ENCODE data around the gene SURF4. TPM values are rescaled to one million over a fixed set of nuclear protein-coding genes. Genes with fewer than 3 reads are reported as not detected.
"Not testable (repeated sequence)": the region's sequence is repeated elsewhere in the genome, so short reads cannot be mapped to it uniquely, and the experiment has no call there.

SURF4 gene
- total RNA-seq, 1 donor from 2014 or later, result 188 TPM

DNA sequence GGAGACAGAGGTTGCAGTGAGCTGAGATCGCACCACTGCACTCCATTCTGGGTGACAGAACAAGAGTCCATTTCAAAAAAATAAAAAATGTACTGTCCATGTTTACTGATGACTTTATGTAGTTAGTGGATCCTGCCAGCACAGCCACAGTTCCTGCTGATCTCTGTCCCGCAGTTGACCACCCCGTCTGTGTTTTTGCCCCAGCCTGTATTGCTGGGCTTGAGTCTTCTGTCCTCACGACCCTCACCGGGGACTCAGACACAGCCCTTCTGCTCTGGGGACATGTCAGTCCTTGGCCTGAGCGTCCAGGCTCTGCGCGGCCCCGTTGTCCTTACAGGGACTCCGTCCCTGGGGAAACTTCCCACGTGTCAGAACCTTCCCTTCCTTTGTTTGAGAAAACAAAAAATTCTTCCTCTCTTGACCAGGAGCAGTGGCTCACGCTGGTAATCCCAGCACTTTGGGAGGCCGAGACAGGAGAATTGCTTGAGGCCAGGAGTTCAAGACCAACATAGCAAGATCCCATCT, 54.4 kb downstream of the SURF4 start:
- TF ChIP-seq, protein P1, sequence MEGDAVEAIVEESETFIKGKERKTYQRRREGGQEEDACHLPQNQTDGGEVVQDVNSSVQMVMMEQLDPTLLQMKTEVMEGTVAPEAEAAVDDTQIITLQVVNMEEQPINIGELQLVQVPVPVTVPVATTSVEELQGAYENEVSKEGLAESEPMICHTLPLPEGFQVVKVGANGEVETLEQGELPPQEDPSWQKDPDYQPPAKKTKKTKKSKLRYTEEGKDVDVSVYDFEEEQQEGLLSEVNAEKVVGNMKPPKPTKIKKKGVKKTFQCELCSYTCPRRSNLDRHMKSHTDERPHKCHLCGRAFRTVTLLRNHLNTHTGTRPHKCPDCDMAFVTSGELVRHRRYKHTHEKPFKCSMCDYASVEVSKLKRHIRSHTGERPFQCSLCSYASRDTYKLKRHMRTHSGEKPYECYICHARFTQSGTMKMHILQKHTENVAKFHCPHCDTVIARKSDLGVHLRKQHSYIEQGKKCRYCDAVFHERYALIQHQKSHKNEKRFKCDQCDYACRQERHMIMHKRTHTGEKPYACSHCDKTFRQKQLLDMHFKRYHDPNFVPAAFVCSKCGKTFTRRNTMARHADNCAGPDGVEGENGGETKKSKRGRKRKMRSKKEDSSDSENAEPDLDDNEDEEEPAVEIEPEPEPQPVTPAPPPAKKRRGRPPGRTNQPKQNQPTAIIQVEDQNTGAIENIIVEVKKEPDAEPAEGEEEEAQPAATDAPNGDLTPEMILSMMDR (IDR thresholded peaks at IDR 0.05; ENCODE audit: insufficient read depth, low read length, poor library complexity, severe bottlenecking), result no peak
- Histone ChIP-seq H3K36me3 (ENCODE audit: control insufficient read depth, insufficient read depth, low read length) (no peaks in the 10 kb centered on the region), H3K4me3 (ENCODE audit: low read depth, low read length) (no peak overlapping the region), H3K27me3 (ENCODE audit: control insufficient read depth, insufficient read depth, low read length) (peaks cover 5% of the 10 kb centered on the region)
- DNase-seq (ENCODE audit: low read depth), result no peak

DNA sequence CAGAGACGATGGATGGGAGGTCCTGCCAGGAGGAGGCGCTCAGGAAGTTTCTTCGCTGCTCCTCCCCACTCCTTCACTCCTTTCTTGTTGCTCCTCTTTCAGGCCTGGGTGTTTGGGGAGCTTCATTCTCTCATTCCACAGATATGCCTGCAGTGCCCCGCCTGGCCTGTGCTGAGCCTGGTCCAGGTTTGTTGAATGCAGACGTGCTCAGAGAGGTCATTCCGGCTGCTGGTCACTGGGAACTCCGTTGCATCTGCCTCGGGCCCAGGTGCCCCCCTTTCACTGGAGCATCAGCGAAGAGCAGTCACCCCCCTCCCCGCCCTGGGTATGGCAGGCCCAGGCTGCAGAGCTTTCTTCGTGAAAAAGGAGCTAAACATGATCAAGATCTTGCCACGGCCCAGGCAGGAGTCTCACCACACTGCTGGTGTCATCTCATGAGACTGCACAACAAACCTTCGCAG, 55.4 kb downstream of the SURF4 start:
- H3K36me3 ChIP-seq (ENCODE audit: control insufficient read depth, insufficient read depth, low read length), result no peaks in the 10 kb centered on the region
- TF ChIP-seq, protein P1 (IDR thresholded peaks at IDR 0.05; ENCODE audit: insufficient read depth, low read length, poor library complexity, severe bottlenecking), result no peak
- H3K27me3 ChIP-seq (ENCODE audit: control insufficient read depth, insufficient read depth, low read length), result peaks cover 5% of the 10 kb centered on the region
- no peak overlapping the region for H3K4me3 ChIP-seq (ENCODE audit: low read depth, low read length)
- no peak for DNase-seq (ENCODE audit: low read depth)

DNA sequence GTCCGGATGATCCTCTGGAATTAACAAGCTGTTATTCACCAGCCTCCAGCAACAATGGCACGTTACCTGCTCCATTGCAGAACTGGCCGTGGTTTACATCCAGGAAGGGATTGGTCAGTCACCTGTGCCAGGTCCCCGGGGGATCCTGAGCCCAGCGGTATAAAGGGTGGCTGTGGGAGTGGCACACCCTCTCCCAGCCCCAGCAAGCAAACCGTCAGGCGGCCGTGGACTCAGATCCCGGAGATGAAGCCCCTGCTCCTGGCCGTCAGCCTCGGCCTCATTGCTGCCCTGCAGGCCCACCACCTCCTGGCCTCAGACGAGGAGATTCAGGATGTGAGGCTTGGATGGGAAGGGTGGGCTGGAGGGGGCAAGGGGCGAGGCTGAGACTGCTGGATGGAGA, 58.3 kb downstream of the SURF4 start:
- not testable (repeated sequence) for H3K27me3 ChIP-seq (ENCODE audit: control insufficient read depth, insufficient read depth, low read length); DNase-seq (ENCODE audit: low read depth); H3K36me3 ChIP-seq (ENCODE audit: control insufficient read depth, insufficient read depth, low read length); H3K4me3 ChIP-seq (ENCODE audit: low read depth, low read length)

DNA sequence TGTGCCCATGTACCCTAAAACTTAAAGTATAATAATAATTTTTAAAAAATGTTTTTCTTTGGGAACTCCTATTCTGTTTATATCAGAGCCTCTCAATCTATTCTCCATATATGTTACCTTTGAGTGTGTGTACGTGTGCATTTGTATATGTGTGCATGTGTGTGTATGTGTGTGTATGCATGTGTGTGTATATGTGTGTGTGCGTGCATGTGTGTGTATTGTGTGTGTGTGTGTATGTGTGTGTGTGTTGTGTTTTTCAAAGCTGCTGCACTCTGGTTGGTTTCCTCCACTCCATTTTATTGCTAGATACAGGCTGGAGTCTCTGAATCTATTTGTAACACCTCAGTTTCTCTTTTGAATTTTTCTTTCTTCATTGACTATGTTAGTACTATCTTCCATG, 59.9 kb downstream of the SURF4 start:
- Histone ChIP-seq H3K27me3 (ENCODE audit: control insufficient read depth, insufficient read depth, low read length) (peaks cover 2% of the 10 kb centered on the region), H3K36me3 (ENCODE audit: control insufficient read depth, insufficient read depth, low read length) (no peaks in the 10 kb centered on the region), H3K4me3 (ENCODE audit: low read depth, low read length) (no peak overlapping the region)
- TF ChIP-seq, protein P1 (IDR thresholded peaks at IDR 0.05; ENCODE audit: insufficient read depth, low read length, poor library complexity, severe bottlenecking), result no peak
- no peak for DNase-seq (ENCODE audit: low read depth)

Other genes starting within 250 kb of the SURF4 start
- gene GBGT1, start 212.1 kb downstream of the SURF4 start, total RNA-seq, result 8.8 and 12.4 TPM in 2 replicates
- not detected in 2 replicates for gene OBP2B, start 166.8 kb downstream of the SURF4 start, total RNA-seq
- gene ABO, start 100.9 kb downstream of the SURF4 start, total RNA-seq, result 1.8 TPM in 2 replicates
- 17.4 and 30.8 TPM in 2 replicates for gene SURF6, start 39.9 kb downstream of the SURF4 start, total RNA-seq
- 42.0 and 51.8 TPM in 2 replicates for gene MED22, start 27.9 kb downstream of the SURF4 start, total RNA-seq
- gene RPL7A, start 27.8 kb downstream of the SURF4 start, total RNA-seq, result 2,183 and 2,339 TPM in 2 replicates
- gene SURF1, start 19.6 kb downstream of the SURF4 start, total RNA-seq, result 39.2 and 56.4 TPM in 2 replicates
- gene SURF2, start 19.5 kb downstream of the SURF4 start, total RNA-seq, result 38.7 and 51.5 TPM in 2 replicates
- 0.27 TPM in 1 of 2 replicates, not detected in the other for gene STKLD1, start 306 bp upstream of the SURF4 start, total RNA-seq
- 21.9 and 23.1 TPM in 2 replicates for gene REXO4, start 42.0 kb upstream of the SURF4 start, total RNA-seq
- gene ADAMTS13, start 46.3 kb upstream of the SURF4 start, total RNA-seq, result 2.0 and 2.4 TPM in 2 replicates
- gene CACFD1, start 83.9 kb upstream of the SURF4 start, total RNA-seq, result 24.4 and 24.6 TPM in 2 replicates
- gene SLC2A6, start 103.0 kb upstream of the SURF4 start, total RNA-seq, result 51.8 and 60.9 TPM in 2 replicates
- not detected in 2 replicates for gene MYMK, start 148.9 kb upstream of the SURF4 start, total RNA-seq
- gene ADAMTSL2, start 158.6 kb upstream of the SURF4 start, total RNA-seq, result 0.54 and 1.2 TPM in 2 replicates
- gene FAM163B, start 233.3 kb upstream of the SURF4 start, total RNA-seq, result not detected in 2 replicates